ENCODE measurements around the gene A1BG. TPM values are rescaled to one million over a fixed set of nuclear protein-coding genes. Genes with fewer than 3 reads are reported as not detected.
A peak's percentile ranks its signal among the peaks of the same experiment; 100 is the strongest.

The A1BG gene, protein sequence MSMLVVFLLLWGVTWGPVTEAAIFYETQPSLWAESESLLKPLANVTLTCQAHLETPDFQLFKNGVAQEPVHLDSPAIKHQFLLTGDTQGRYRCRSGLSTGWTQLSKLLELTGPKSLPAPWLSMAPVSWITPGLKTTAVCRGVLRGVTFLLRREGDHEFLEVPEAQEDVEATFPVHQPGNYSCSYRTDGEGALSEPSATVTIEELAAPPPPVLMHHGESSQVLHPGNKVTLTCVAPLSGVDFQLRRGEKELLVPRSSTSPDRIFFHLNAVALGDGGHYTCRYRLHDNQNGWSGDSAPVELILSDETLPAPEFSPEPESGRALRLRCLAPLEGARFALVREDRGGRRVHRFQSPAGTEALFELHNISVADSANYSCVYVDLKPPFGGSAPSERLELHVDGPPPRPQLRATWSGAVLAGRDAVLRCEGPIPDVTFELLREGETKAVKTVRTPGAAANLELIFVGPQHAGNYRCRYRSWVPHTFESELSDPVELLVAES
- 1 to 10 TPM in 3 of 5 donors, under 1 TPM in 2; 0.90 to 4.6 (median 1.9) TPM for polyA plus RNA-seq (ENCODE audit: insufficient read depth in 1 of 5, insufficient read length in 5 of 5, low replicate concordance in 1 of 5)
- long read RNA-seq, donor 1, partial matches to known transcripts, result 0 of 2 reads
- long read RNA-seq, donor 1, other reads (novel, unspliced or antisense), result 0 of 2 reads
- long read RNA-seq, donor 2, partial matches to known transcripts, result 0 of 1 reads
- long read RNA-seq, donor 2, other reads (novel, unspliced or antisense), result 0 of 1 reads
- long read RNA-seq, donor 3, partial matches to known transcripts, result 0 of 4 reads
- long read RNA-seq, donor 3, other reads (novel, unspliced or antisense), result 0 of 4 reads
- long read RNA-seq, donor 4, partial matches to known transcripts, result 0 of 1 reads
- long read RNA-seq, donor 4, other reads (novel, unspliced or antisense), result 0 of 1 reads
- long read RNA-seq, donor 5, partial matches to known transcripts, result 0 of 4 reads
- long read RNA-seq, donor 5, other reads (novel, unspliced or antisense), result 0 of 4 reads
- long read RNA-seq, donor 6, transcript A1BG-203 (2 exons, 2,134 nt), result major isoform, 5 of 5 reads
- long read RNA-seq, donor 6, partial matches to known transcripts, result 0 of 5 reads
- long read RNA-seq, donor 6, other reads (novel, unspliced or antisense), result 0 of 5 reads
- long read RNA-seq, donor 7, transcript A1BG-203 (2 exons, 2,134 nt), result major isoform, 5 of 5 reads
- long read RNA-seq, donor 7, partial matches to known transcripts, result 0 of 5 reads
- long read RNA-seq, donor 7, other reads (novel, unspliced or antisense), result 0 of 5 reads
- long read RNA-seq, donor 8, result 0 reads

DNA sequence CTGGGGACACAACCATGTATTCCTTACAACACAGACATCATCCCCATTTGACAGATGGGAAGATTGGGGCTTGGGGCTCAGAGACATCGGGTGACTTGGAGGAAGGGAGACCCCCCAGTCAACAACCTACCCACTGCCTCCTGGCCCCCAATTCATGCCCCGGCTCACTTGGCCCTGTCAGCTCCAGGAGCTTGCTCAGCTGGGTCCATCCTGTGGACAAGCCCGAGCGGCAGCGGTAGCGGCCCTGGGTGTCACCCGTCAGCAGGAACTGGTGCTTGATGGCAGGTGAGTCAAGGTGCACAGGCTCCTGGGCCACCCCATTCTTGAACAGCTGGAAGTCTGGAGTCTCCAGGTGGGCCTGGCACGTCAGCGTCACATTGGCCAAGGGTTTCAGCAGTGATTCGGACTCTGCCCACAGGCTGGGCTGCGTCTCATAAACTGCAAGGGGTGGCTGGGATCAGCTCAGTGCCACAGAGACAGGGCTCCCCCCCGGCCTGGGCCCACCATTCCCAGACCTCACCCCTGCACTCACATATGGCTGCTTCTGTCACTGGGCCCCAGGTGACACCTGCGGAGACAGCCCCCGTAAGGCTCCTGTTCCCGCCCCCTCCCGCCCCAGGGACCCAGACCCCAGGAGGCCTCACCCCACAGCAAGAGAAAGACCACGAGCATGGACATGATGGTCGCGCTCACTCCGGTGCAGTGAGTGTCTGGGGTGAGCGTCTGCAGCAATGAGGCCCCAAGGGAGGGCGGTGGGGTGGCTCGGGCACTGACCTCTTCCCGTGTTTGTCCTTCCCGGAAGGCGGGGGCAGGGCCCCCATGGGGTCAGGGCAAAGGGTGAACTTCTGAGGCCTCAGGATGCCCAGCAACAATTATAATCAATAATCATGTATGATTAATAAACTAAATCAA lies at the start of gene A1BG:
Gene A1BG, minus strand, starts transcription at position 733 of the 912 bp plus-strand sequence. Its CDS starts 55 bp downstream, at position 678.
- no peak for DNase-seq

- DNase-seq, result no peak
These were observed 48.6 kb upstream of the A1BG start for GRCh38 chr19:58401840-58402421.

GRCh38 chr19:58400916-58401839 lies 47.9 kb upstream of the A1BG start:
- DNase-seq, result peak; percentile 100

DNA sequence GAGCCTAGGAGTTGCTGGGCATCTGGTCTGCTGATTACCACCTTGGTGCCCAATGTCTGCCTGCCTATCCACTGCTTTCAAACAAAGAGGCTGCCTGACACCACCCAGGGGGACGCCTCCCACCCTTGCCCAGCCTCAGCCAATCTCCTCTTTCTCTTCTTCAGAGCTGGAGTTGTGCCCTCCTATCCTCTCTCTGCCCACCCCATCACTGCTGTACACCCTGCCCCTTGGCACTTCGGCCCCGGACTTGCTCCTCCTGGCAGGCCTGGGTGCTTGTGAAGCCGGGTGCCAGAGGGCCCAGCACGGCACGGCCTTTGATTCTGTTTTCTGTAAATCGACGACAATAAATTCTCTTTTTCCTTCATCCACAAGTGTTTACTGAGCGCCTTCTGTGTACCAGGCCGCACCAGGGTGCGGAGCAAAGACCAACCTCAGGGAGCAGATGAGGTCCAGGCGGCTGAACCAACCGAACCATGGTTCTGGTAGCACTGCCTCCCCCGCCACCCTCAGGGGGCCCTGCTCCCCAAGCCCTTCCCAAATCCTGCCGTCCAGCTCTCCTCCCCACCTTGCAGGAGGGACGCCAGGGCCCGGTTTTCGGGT lies 47.1 kb upstream of the A1BG start:
- no peak for DNase-seq

GRCh38 chr19:58399903-58400302 lies 46.6 kb upstream of the A1BG start:
- no peak for DNase-seq

- DNase-seq, result no peak
These were observed 45.3 kb upstream of the A1BG start for GRCh38 chr19:58398545-58398944.

- no peak for DNase-seq
These were observed 44.8 kb upstream of the A1BG start for GRCh38 chr19:58398087-58398486.

DNA sequence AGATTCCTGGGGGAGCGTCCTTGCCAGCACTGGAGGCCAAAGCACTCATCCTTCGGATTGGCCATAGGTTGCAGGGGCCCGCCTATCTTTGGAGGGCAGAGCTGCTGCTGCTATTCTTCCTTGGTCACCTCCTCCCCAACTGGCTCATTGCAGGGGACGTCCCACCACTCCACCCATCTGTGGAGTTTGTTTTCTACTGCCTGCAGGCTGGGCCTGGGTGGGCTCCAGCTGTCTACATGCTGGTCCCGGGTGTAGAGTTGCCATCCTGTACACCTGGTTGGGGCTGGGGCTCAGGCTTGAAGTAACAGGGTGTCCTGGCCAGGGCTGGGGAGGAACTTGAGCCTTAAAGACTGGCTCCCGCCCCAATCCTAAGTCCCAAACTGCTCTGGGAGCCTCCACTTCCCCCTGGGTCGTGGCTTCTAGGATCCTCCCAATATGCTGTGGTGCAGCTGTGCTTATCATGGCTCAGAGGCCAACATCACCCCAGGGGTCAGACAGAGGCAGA lies 44.3 kb upstream of the A1BG start:
- no peak for DNase-seq

DNA sequence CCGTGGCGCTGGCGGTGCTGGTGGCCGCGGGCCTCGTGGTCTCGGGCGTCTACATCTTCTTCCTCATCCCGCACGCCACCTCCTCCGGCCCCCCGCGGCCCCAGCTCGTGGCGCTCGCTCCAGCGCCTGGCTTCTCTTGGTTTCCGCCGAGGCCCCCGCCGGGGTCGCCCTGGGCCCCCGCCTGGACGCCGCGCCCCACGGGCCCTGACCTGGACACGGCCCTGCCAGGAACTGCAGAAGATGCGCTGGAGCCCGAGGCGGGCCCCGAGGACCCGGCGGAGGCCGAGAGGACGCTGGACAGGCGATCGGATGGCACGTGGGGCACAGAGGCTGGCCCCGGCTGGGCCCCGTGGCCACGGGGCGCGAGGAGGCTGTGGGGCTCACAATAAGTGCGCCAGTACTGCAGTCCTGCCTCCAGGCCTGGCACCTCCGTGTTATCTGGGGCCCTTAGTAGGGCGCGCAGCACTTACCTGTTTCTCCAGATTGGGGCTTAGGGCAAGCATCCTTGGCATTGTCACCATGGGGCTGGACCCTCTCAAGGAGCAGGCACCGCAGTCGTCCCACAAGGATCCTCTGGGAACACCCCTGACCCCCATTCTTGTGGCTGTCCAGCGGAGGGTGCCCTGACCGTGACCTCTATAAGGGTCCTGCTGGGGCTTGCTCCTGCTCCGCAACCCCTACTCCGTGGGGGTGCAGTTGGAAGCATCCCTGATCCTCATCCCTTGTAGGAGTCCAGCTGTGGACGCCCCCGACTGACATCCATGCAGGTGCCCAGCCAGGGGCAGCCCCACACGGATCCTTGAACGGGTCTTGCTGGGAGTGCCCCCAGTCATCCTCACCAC lies 43.6 kb upstream of the A1BG start:
- DNase-seq, result no peak

DNA sequence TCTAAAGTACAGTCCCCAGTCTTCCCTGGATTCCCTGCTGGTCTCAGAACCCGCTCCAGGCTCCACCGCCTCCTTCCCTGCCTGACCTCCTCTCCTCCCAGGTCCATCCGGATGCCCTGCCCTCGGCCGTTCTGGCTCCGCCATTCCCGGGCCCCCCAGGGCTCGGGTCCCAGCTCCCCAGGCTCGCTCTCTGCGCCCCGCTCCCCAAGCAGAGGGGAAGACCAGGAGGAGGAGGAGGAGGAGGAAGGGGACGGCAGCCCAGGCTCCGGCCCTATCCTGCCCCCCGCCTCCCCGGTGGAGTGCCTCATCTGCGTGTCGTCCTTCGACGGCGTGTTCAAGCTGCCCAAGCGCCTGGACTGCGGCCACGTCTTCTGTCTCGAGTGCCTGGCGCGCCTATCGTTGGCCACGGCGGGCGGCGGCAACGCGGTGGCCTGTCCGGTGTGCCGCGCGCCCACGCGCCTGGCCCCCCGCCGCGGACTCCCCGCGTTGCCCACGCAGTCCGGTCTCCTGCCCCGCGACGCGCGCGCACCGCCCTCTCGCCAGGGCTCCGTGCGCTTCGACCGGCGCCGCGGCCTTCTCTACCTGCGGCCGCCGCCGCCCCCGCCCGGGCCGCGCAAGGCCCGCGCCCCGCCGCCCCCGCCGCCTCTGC lies 42.8 kb upstream of the A1BG start:
- no peak for DNase-seq

DNA sequence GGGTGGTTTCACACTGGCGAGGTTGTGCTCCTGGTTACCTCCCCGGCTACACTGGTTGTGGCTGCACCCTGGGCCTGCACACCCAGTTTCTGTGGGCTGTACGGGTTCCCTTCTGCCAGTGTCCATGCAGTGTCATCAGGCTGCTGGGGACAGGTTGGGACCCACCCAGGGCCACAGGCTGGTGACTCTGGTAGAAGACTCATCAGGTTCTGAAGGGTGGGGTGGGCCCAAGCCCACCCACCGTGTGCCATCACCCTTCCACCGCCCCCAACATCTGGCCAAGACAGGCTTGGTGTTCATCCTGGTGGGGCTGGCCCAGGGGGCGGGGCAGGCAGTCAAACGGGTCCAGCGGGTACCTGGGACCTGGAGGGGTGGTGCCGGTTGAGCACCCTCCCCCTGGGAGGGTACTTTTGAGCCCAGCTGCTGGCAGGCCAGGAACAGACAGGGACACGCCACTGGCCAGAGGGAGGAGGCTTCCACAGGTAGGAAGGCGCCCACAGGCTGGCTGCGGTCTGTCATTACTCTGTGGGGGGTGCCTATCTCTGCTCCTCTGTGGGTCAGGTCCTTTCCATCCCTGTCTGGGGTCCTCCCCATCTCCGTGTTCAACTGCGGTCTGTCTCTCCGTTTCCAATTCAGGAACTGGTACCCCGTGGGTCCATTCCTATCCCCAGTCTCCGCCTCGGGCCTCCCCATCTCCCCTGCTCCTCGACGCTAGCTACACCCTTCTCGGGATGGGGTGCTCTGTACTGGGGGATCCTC lies 42.1 kb upstream of the A1BG start, which contains the start of gene RNF225:
Gene RNF225, plus strand, starts transcription at position 437 of the 759 bp plus-strand sequence. CDS start 434 bp downstream, outside the sequence.
- DNase-seq, result no peak

DNA sequence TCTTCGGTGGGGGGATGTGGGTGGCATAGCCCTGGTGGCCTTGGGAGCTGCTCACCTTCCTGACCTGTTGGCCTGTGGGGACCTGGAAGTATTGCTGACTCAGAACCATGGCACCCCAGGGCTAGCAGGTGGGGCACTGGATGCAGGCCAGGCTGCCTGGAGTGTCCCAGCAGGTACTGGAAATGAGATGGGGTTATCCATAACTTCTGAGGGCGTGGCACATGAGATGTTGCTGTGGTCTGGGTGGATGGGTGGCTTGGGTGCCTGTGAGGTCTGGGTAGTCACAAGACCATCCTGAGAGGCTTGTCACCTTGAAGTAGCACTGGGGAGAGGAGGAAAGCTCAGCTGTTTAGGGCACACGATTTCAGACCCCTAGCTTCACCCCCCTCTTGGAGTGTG lies 41.5 kb upstream of the A1BG start:
- DNase-seq, result no peak

- no peak for DNase-seq
These were observed 40.4 kb upstream of the A1BG start for GRCh38 chr19:58393725-58394033.

DNA sequence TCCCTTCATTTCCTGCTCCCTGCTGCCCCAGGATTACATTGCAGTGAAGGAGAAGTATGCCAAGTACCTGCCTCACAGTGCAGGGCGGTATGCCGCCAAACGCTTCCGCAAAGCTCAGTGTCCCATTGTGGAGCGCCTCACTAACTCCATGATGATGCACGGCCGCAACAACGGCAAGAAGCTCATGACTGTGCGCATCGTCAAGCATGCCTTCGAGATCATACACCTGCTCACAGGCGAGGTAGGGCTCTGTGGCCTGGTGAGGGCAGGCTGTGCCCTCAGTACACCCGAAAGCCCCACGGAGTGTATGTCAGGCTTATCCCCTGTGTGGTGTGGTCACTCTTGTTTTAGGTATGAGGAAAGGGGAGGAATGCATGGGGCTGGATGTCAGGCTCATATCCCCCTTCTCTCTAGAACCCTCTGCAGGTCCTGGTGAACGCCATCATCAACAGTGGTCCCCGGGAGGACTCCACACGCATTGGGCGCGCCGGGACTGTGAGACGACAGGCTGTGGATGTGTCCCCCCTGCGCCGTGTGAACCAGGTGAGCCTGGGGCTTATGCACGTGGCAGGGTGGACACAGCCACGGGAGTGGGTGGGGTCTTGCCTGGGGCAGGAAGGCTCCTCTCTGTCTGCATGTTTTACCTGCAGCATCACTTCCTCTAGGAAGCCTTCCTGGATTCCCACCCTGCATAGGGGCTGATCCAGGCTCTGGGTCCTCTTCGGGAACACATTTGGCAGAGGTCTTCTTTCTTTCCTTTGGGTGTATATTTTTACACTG lies 39.8 kb upstream of the A1BG start:
- DNase-seq, result no peak

GRCh38 chr19:58388175-58388526 lies 34.9 kb upstream of the A1BG start:
- no peak for DNase-seq

All from right lung (tissue), 10 donors.